Right renal pelvis (tissue), 4 donors: Measurements from ENCODE around the gene SLC2A6. TPM values are rescaled to one million over a fixed set of nuclear protein-coding genes. Genes with fewer than 3 reads are reported as not detected.

Source experiments
- DNase-seq, 4 donors: peaks; one replicate each; pipeline ENCODE4 v3.0.0-alpha.2; 2013; ENCODE audit warnings: low read depth in 4 of 4, low spot score in 3 of 4, missing footprints in 1 of 4
- polyA plus RNA-seq, 4 donors: library from polyadenylated mRNA; unstranded; fragments of 120-200 nt; gene quantifications; one replicate each; pipeline ENCODE4 v1.2.1, GENCODE V29; 2013; ENCODE audit not compliant: insufficient read length in 4 of 4

SLC2A6 gene
- polyA plus RNA-seq, 4 donors: 1.1 to 2.3 (median 1.5) TPM

- DNase-seq: no peak
Observed at GRCh38 chr9:133499132-133499891, 20.4 kb upstream of the SLC2A6 start.

DNA sequence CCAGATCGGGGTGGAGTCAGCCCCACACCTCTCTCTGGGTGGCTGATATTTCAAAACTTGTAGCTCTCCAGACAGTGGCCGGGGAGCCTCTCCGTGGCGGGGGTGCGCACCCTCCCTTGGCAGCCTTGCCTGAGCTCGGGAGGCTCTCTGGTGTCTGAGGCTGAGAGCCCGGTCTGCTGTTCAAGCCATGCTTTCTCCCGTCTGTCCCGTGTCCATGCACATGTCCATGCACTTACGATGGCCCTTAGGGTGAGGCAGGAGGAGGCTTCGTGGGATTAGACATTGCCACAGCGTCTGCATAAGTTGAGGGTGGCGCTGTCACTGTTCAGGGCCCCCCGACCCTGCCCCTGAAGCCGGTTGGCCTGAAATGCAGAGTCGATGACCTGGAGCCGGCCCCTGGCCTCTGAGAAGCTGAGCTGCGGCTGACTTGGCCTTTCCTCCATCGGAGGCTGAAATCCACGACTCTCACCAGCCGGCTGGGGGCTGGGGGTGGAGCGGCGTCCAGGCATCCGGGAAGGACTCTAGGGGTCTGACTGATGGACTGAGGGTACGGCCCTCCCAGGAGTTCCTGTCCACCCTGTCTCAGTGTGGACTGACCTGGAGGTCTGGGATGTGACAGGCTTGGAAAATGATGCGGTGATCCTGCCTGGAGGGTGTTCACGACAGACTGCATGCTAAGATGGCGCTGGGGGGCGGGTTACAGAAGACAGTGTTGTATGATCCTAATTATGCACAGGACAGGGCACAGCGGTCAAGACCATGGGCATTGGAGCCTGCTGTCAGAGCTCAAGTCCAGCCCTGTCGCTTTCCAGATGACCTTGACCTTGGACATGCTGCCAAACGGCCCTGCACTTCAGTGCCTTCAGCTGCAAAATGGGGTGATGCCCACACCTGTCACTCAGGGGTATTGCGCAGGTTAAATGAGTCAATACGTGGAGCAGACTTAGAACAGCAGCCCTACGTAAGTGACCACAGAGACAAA lies 18.3 kb upstream of the SLC2A6 start:
- DNase-seq: no peak

DNA sequence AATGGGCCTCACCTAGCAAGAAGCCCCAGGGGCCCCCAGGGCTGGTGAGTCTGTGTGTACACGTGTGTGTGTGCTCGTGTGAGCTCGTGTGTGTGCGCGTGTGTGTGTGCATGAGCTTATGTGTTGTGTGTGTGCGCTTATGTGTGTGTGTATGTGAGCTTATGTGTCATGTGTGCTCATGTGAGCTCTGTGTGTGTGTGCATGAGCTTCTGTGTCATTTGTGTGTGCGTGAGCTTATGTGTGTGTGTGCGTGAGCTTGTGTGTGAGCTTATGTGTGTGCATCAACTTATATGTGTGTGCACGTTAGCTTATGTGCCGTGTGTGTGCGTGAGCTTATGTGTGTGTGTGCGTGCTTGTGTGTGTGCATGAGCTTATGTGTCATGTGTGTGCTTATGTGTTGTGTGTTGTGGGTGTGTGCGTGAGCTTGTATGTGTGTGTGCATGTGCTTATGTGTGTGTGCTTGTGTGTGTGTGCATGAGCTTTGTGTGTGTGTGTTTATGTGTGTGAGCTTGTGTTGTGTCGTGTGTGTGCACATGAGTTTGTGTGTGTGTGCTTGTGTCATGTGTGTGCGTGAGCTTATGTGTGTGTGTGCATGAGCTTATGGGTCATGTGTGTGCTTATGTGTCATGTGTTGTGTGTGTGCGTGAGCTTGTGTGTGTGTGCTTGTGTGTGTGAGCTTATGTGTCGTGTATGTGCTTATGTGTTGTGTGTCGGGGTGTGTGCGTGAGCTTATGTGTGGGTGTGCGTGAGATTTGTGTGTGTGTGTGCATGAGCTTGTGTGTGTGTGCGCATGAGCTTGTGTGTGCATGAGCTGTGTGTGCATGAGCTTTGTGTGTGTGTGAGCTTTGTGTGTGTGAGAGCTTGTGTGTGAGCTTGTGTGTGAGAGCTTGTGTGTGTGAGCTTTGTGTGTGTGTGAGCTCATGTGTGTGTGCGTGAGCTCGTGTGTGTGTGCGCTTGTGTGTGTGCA lies 16.7 kb upstream of the SLC2A6 start:
- DNase-seq: no peak

DNA sequence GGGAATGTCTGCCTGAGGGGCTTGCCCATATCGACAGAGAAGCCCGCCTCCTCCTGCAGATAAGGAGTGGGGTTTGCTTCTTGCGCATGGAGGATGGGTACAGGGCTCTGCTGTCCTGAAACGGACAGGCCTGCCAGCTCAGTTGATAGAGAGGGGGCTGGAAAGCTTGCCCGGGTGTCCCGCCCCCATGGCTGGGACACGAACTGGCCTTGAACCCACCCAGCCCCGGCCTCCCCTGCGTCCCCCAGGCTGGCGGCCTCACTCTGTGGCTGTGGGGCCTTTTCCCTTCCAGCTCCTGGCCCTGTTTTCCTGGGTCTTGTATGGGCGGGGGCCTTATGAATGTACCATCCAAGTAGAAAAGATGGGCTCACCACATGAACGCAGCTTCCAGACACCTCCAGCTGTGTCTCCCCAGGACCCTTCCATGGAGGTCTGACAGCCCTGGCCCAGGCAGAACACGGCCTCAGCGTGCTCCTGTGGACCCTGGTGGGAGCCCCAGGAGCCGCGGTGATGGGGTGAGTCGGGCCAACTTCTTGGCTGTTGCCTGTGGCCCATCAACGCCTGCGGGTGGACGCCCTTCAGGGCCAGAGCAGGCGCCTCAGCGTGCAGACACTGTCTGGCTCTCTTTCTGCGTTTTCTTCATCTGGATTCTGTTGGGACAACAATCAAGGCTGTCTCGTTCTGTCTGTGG lies 15.9 kb upstream of the SLC2A6 start:
- no peak for DNase-seq

- DNase-seq: no peak
Observed at GRCh38 chr9:133493845-133494540, 15.1 kb upstream of the SLC2A6 start.

- no peak for DNase-seq
Observed at GRCh38 chr9:133493428-133493827, 14.5 kb upstream of the SLC2A6 start.

- no peak for DNase-seq
Observed at GRCh38 chr9:133492061-133493021, 13.4 kb upstream of the SLC2A6 start.

- no peak for DNase-seq
Observed at GRCh38 chr9:133491656-133491925, 12.7 kb upstream of the SLC2A6 start.

- DNase-seq: no peak
Observed at GRCh38 chr9:133490865-133491655, 12.2 kb upstream of the SLC2A6 start.

DNA sequence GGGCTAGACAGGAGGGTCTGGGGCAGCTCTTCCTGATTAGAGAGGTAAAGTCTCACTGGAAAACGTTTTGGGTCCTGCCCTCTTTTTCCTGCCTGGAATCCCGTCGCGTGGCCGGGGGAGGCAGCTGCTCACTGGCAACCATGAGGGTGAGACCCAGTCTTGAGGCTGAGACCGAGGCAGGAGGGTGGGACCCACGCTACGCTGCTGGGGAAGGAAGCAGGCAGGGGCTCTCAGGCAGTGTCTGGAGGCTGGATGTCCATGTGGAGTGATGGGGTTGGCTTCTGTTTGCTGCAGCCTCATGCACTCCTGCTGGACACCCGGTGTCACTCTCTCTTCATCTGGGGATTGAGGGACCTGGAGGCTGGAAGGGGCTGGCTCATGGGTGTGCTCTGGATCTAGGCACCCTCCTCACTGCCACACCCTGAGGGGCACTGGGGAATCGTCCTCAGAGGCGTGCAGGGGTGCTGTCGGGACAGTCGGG lies 11.3 kb upstream of the SLC2A6 start:
- no peak for DNase-seq

DNA sequence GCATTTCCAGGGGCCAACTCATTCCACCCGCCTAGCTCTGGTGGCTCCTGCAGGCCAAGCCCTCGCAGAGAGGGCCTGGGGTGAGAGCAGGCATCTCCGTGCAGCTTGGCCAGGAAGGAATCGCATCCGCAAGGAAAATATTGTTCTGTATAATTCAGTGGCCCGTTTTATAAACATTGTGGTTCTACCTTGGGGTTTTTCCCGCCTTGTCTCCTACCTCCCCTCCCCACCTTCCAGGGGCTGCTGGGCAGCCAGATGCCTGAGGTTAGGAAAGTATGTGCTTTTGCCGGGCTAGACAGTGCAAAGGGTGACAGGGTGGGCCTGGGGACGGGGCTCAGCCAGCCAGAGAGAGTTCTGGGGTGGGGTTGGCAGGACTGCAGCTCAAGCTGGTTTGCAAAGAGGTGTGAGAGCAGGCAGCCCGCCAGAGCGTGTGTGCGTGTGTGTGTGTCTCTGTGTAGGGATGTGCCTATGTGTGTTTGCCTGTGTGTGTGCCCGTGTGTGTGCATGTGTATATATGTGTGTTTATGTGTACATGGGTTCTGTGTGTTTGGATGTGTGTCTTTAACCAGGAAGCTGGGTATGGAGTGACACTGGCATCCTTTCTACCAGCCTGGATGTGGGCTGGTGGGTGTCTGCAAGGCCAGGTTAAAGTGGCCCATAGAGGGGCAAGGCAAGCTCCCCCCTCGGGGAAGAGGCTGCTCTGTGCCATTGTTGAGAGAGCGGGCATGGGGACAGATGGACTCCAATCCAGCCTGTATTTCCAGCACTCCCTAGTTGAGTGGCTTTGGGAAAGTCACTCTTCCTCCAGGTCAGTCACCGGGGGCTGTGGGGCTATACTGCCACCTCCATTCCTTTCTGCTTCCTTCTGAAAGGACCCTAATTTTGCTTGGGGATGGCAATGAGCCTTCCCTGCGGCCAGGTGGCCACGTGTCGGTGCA lies 10.6 kb upstream of the SLC2A6 start:
- DNase-seq: no peak

GRCh38 chr9:133488686-133489252 lies 9.9 kb upstream of the SLC2A6 start:
- DNase-seq: no peak

DNA sequence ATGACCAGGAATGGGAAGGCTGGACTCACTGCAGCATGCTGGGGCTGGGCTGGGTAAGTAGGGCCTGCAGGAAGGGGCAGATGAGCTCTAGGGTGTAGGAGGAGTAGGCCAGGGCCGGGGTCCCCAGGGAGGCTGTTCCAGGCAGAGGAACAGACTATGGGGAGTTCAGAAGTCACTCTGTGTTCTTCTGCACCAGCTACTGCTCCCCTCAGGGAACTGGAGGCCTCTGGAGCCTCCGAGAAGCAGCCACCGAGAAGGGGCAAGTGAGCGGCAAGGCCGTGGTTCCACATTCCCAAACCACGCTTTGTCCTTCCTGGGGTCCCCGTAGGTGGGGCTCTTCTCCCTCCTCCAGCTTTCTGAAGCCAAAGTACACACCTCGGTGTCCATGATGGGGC lies 8.4 kb upstream of the SLC2A6 start:
- no peak for DNase-seq

DNA sequence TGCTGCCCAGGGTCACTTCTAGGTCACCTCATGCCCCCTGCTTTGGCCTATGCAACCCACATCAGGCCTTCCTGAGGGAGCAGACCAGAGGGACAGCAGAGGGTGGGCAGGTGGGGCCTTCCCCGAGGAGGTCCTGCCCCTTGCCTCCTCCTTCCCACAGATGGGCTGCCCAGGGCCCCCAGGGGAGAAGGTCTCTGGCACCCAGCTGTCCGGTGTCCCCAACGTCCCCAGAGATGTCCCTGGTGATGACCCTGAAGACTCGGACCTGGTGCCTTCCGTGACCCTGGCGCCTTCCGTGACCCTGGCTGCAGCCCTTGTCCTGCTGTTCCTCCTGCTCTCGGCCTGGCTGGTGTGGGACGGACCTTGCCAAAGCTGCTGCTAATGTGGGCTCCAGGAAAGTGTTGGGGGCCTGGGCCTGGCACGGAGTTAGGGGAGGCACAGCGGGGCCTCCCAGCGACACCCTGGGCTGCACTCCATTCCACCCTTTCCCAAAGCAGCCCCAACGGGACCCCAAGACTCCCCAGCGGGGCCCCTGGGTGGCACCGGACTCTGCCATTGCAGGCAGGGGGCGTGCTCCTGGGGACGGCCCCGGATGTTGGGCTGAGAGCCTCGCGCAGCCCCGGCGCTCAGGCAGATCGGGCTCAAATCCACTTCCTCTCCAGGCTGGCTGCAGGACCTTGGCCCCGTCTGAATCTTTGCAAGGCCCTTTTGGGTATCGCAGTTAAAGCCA lies 6.8 kb upstream of the SLC2A6 start:
- no peak for DNase-seq

DNA sequence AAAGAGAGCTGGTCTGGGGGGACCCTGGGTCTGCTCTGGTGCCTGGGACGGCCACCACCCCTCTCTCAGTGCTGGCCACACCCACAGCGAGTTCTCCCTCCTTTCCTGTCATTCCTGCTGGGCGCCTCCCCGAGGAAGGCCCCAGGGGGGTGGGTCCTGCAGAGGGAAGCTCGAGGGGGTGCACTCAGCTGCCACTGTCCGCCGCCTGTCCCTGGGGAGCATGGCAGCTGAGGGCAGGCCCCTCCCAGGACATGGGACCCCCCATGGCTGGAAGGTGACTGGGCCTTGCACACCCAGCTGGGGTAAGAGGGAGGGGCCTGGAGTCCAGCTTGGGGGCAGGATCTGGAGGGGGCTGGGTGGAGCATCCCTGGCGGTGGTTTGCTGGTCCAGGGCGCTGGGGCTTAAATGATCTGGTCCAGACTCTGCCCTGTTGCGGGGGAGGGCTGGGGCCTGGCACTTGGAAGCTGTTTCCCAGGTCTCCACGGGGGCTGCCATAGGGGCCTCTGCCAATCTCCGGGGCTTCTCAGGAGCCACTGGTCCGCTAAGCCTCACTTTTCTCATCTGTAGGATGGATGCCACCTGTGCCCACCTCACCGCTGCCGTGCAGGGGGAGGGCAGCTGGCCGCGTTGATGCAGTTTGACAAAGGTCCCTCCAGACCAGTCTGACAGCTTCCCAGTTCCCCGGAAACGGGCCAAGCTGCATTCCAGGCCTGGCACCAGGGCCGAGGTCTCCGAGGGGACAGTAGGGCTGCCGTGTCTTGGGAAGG lies 6.0 kb upstream of the SLC2A6 start:
- no peak for DNase-seq
